Activated T-cell treated with anti-CD3 and anti-CD28 coated beads, Interleukin-2, amount 50 U/mL, for 48 hours (primary cell): ENCODE results near the gene BMP2K.
"Not testable (repeated sequence)": the region's sequence is repeated elsewhere in the genome, so short reads cannot be mapped to it uniquely, and the experiment has no call there.

Experiments
- DNase-seq, 2 experiments: peaks; one replicate each; pipeline ENCODE4 v3.0.0-alpha.2; 2020

The BMP2K gene

GRCh38 chr4:78796526-78796925, 20.4 kb downstream of the BMP2K start:
- no peak for DNase-seq

GRCh38 chr4:78797777-78798284, 21.7 kb downstream of the BMP2K start:
- no peak for DNase-seq

- no peak for DNase-seq
Measured at GRCh38 chr4:78799551-78800495, 23.7 kb downstream of the BMP2K start.

GRCh38 chr4:78800965-78801364, 24.8 kb downstream of the BMP2K start:
- no peak for DNase-seq

GRCh38 chr4:78803983-78804382, 27.8 kb downstream of the BMP2K start:
- DNase-seq: no peak

GRCh38 chr4:78806943-78807460, 30.9 kb downstream of the BMP2K start:
- no peak for DNase-seq

- DNase-seq: no peak
Measured at GRCh38 chr4:78809295-78809694, 33.1 kb downstream of the BMP2K start.

GRCh38 chr4:78809928-78810835, 34.0 kb downstream of the BMP2K start:
- no peak for DNase-seq

- no peak for DNase-seq
Measured at GRCh38 chr4:78811034-78811433, 34.9 kb downstream of the BMP2K start.

GRCh38 chr4:78818530-78819079, 42.5 kb downstream of the BMP2K start:
- DNase-seq: no peak

- no peak for DNase-seq
Measured at GRCh38 chr4:78824001-78824400, 47.9 kb downstream of the BMP2K start.

- DNase-seq: no peak
Measured at GRCh38 chr4:78827191-78827590, 51.0 kb downstream of the BMP2K start.

GRCh38 chr4:78829296-78829695, 53.1 kb downstream of the BMP2K start:
- no peak for DNase-seq

GRCh38 chr4:78839676-78840075, 63.5 kb downstream of the BMP2K start:
- not testable (repeated sequence) for DNase-seq

- DNase-seq: not testable (repeated sequence)
Measured at GRCh38 chr4:78840286-78840685, 64.1 kb downstream of the BMP2K start.

GRCh38 chr4:78845472-78845871, 69.3 kb downstream of the BMP2K start:
- no peak for DNase-seq

- DNase-seq: no peak
Measured at GRCh38 chr4:78846258-78846657, 70.1 kb downstream of the BMP2K start.

GRCh38 chr4:78862314-78862737, 86.2 kb downstream of the BMP2K start:
- no peak for DNase-seq

GRCh38 chr4:78863254-78863869, 87.2 kb downstream of the BMP2K start:
- no peak for DNase-seq

- DNase-seq: no peak
Measured at GRCh38 chr4:78863991-78864390, 87.8 kb downstream of the BMP2K start.

- no peak for DNase-seq
Measured at GRCh38 chr4:78864405-78865024, 88.4 kb downstream of the BMP2K start.

GRCh38 chr4:78865451-78865850, 89.3 kb downstream of the BMP2K start:
- DNase-seq: no peak
